ENCODE results near the gene KLF4. TPM values are rescaled to one million over a fixed set of nuclear protein-coding genes. Genes with fewer than 3 reads are reported as not detected.

KLF4 gene
- total and polyA plus RNA-seq, 7 donors: 7.5 to 17.2 (median 13.1) TPM

- no peaks in the 10 kb centered on the region for H3K36me3 ChIP-seq (ENCODE audit: insufficient read depth in 1 of 2, low read depth in 1 of 2)
- DNase-seq (no peak), ATAC-seq (no peak)
- 93 to 95% (median 94%) methylated on average over 6 of the region's 6 CpGs for WGBS, 3 donors
- intact Hi-C loops (cut with DNase I): no loop called here
- H3K27me3 ChIP-seq (ENCODE audit: insufficient read depth in 3 of 3, low read length in 2 of 3): no peaks in the 10 kb centered on the region
- no peaks in the 10 kb centered on the region for H3K4me1 ChIP-seq
- no peaks in the 10 kb centered on the region for H3K9me3 ChIP-seq
- H3K27ac ChIP-seq: no peak overlapping the region
- no peak for TF ChIP-seq CTCF (IDR thresholded peaks at IDR 0.05)
- no peak overlapping the region for H3K4me3 ChIP-seq
Measured at GRCh38 chr9:107528686-107529085, 39.1 kb upstream of the KLF4 start.

GRCh38 chr9:107523539-107523938, 34.0 kb upstream of the KLF4 start:
- DNase-seq: no peak
- Histone ChIP-seq H3K4me3 (no peak overlapping the region), H3K27me3 (ENCODE audit: insufficient read depth in 3 of 3, low read length in 2 of 3) (no peaks in the 10 kb centered on the region), H3K36me3 (ENCODE audit: insufficient read depth in 1 of 2, low read depth in 1 of 2) (no peaks in the 10 kb centered on the region), H3K4me1 (no peaks in the 10 kb centered on the region), H3K9me3 (no peaks in the 10 kb centered on the region), H3K27ac (no peak overlapping the region)
- intact Hi-C loops (cut with DNase I): no loop called here
- no peak for ATAC-seq
- 89 to 93% (median 91%) methylated on average over 6 of the region's 6 CpGs for WGBS, 3 donors
- TF ChIP-seq CTCF (IDR thresholded peaks at IDR 0.05): no peak

- TF ChIP-seq CTCF (IDR thresholded peaks at IDR 0.05): no peak
- Histone ChIP-seq H3K4me1 (no peaks in the 10 kb centered on the region), H3K4me3 (no peak overlapping the region), H3K27me3 (ENCODE audit: insufficient read depth in 3 of 3, low read length in 2 of 3) (no peaks in the 10 kb centered on the region), H3K9me3 (no peaks in the 10 kb centered on the region), H3K36me3 (ENCODE audit: insufficient read depth in 1 of 2, low read depth in 1 of 2) (no peaks in the 10 kb centered on the region), H3K27ac (no peak overlapping the region)
- 92 to 94% (median 92%) methylated on average over 1 of the region's 1 CpG for WGBS, 3 donors
- ATAC-seq (no peak), DNase-seq (no peak)
- intact Hi-C loops (cut with DNase I): no loop called here
Measured at GRCh38 chr9:107520186-107520585, 30.6 kb upstream of the KLF4 start.

GRCh38 chr9:107518037-107518807, 28.7 kb upstream of the KLF4 start:
- Histone ChIP-seq H3K4me3 (no peak overlapping the region), H3K27ac (no peak overlapping the region), H3K4me1 (no peaks in the 10 kb centered on the region), H3K9me3 (no peaks in the 10 kb centered on the region), H3K27me3 (ENCODE audit: insufficient read depth in 3 of 3, low read length in 2 of 3) (no peaks in the 10 kb centered on the region), H3K36me3 (ENCODE audit: insufficient read depth in 1 of 2, low read depth in 1 of 2) (no peaks in the 10 kb centered on the region)
- 59 to 62% (median 60%) methylated on average over 6 of the region's 6 CpGs for WGBS, 3 donors
- DNase-seq: no peak
- TF ChIP-seq CTCF (IDR thresholded peaks at IDR 0.05): no peak
- intact Hi-C loops (cut with DNase I): no loop called here
- ATAC-seq: no peak
